Suprapubic skin (tissue), 4 donors: ENCODE results near the gene PEMT. TPM values are rescaled to one million over a fixed set of nuclear protein-coding genes. Genes with fewer than 3 reads are reported as not detected.

Experiments used
- DNase-seq, 2 donors: peaks; one replicate each; pipeline ENCODE4 v3.0.0-alpha.2; 2019; ENCODE audit warnings: low spot score in 2 of 2
- H3K27ac ChIP-seq: fragments of 200-600 bp; sonication (generic); one replicate; pipeline ENCODE4 v1.5.1; 2019
- H3K27me3 ChIP-seq: fragments of 200-600 bp; sonication (generic); one replicate; pipeline ENCODE4 v1.5.1; 2019
- H3K36me3 ChIP-seq: fragments of 200-600 bp; sonication (generic); one replicate; pipeline ENCODE4 v1.5.1; 2019
- H3K4me1 ChIP-seq: fragments of 200-600 bp; sonication (generic); one replicate; pipeline ENCODE4 v1.5.1; 2019
- H3K4me3 ChIP-seq: fragments of 200-600 bp; sonication (generic); one replicate; pipeline ENCODE4 v1.5.1; 2019; ENCODE audit warnings: mild to moderate bottlenecking
- H3K9me3 ChIP-seq: fragments of 200-600 bp; sonication (generic); one replicate; pipeline ENCODE4 v1.5.1; 2019
- EP300 ChIP-seq: sonication (generic); formaldehyde crosslinking; IDR thresholded peaks from one replicate; pipeline ENCODE4 v1.6.1; 2017; ENCODE audit warnings: antibody characterized with exemption
- POLR2A ChIP-seq, 2 donors: fragments of 450-650 bp; IDR thresholded peaks; one replicate each; pipeline ENCODE4 v1.6.1; 2017; ENCODE audit warnings: antibody characterized with exemption in 2 of 2, mild to moderate bottlenecking in 2 of 2, moderate library complexity in 2 of 2
- POLR2AphosphoS5 ChIP-seq, 3 donors: sonication (generic); formaldehyde crosslinking; IDR thresholded peaks; one replicate each; pipeline ENCODE4 v1.6.1; 2017; ENCODE audit warnings: antibody characterized with exemption in 3 of 3
- WGBS: methylation state at CpG from one replicate; pipeline ENCODE4 v1.1.5; 2018; 5-methylcytosine and 5-hydroxymethylcytosine counted together
- total RNA-seq, 4 donors: library from RNA; depleted of rRNA; stranded (reverse); fragments of >200 nt; gene quantifications; one replicate each; pipeline ENCODE4 v1.1.0, GENCODE V29; 2016
- TF ChIP-seq, protein P1 (sequence below), 2 donors: fragments of 200-600 bp in 1 of 2; fragments of 450-650 bp in 1 of 2; sonication (generic) in 1 of 2; IDR thresholded peaks; one replicate each; pipeline ENCODE4 v1.5.1; 2016 to 2019; ENCODE audit warnings: antibody characterized with exemption in 2 of 2, mild to moderate bottlenecking in 1 of 2, moderate library complexity in 1 of 2

The PEMT gene
- total RNA-seq, 4 donors from 2014 or later = 25.7 to 60.6 (median 50.0) TPM

DNA sequence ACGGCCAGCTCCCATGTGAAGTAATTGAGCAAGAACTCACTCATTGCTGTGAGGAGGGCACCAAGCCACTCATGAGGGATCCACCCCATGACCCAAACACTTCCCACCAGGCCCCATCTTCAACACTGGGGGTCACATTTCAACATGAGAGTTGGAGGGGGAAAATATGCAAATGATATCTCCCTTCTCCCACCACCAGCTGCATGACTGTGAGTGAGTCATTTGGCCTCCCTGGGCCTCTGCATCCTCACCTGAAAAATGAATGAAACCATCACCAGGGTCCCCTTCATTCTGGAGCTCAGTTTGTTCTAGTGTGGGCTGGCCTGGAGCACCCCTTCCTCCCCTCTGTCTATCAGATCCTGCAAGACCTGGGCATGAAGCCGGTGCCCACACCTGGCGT is 121.5 kb downstream of the PEMT start:
- 100% methylated on average over 3 of the region's 3 CpGs for WGBS
- no peak overlapping the region for H3K4me3 ChIP-seq
- H3K36me3 ChIP-seq = no peaks in the 10 kb centered on the region
- DNase-seq = no peak
- no peak overlapping the region for H3K27ac ChIP-seq
- no peaks in the 10 kb centered on the region for H3K9me3 ChIP-seq
- TF ChIP-seq, protein P1, sequence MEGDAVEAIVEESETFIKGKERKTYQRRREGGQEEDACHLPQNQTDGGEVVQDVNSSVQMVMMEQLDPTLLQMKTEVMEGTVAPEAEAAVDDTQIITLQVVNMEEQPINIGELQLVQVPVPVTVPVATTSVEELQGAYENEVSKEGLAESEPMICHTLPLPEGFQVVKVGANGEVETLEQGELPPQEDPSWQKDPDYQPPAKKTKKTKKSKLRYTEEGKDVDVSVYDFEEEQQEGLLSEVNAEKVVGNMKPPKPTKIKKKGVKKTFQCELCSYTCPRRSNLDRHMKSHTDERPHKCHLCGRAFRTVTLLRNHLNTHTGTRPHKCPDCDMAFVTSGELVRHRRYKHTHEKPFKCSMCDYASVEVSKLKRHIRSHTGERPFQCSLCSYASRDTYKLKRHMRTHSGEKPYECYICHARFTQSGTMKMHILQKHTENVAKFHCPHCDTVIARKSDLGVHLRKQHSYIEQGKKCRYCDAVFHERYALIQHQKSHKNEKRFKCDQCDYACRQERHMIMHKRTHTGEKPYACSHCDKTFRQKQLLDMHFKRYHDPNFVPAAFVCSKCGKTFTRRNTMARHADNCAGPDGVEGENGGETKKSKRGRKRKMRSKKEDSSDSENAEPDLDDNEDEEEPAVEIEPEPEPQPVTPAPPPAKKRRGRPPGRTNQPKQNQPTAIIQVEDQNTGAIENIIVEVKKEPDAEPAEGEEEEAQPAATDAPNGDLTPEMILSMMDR (IDR thresholded peaks at IDR 0.05) = no peak
- TF ChIP-seq EP300 (no peak), POLR2A (IDR thresholded peaks at IDR 0.05) (no peak), POLR2AphosphoS5 (IDR thresholded peaks at IDR 0.05) (no peak)
- no peaks in the 10 kb centered on the region for H3K4me1 ChIP-seq
- H3K27me3 ChIP-seq = peaks cover 5% of the 10 kb centered on the region

DNA sequence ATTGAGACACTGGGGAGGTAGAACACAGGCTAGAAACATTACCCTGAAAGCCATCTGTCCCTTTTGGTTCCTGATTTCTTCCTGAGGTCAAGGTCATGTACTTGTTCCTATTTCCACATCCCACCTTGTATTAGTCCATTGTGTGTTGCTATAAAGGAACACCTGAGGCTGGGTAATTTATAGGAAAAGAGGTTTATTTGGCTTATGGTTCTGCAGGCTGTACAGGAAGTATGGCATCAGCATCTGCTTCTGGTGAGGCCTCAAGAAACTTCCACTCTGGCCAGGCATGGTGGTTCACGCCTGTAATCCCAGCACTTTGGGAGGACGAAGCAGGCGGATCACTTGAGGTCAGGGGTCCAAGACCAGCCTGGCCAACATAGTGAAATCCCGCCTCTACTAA is 122.2 kb downstream of the PEMT start:
- TF ChIP-seq POLR2AphosphoS5 (IDR thresholded peaks at IDR 0.05) (no peak), POLR2A (IDR thresholded peaks at IDR 0.05) (no peak), EP300 (no peak)
- TF ChIP-seq, protein P1 (IDR thresholded peaks at IDR 0.05) = no peak
- no peak overlapping the region for H3K4me3 ChIP-seq
- 89% methylated on average over 4 of the region's 4 CpGs for WGBS

DNA sequence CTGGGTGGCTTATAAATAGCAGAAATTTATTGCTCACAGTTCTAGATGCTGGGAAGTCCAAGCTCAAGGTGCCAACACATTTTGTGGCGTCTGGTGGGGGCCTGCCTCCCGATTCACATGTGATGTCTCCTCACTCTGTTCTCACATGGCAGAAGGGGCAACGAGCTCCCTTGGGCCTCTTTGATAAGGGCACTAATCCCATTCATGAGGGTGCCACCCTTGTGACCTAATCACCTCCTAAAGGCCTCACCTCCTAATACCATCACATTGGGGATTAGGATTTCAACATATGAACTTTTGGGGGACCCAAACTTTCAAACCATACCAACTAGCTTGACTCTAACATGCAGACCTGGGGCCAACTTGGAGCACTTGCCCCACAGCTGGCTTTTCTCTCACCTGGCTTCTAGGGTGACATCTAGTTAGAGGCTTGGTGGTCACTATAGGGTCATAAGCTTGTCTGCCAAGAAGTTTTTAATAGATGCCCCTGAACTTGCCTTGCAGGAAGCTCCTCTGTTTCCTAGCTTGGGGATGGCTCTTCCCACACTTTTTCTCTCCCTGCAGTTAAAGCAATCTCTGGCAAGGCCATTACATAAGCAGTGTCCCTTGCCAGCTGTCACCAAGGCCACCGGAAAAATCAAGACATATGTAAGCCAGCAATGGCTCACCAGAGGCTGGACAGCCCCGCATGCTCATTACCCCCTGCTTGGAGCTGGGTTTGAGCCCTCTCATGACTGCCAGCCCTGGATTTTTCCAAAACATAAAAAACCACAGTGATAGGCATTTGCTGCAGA is 123.1 kb downstream of the PEMT start:
- TF ChIP-seq EP300 = no peak
- TF ChIP-seq, protein P1 (IDR thresholded peaks at IDR 0.05) = no peak
- no peak for TF ChIP-seq POLR2A (IDR thresholded peaks at IDR 0.05)
- no peak for TF ChIP-seq POLR2AphosphoS5 (IDR thresholded peaks at IDR 0.05)
- 68% methylated on average over 5 of the region's 5 CpGs for WGBS

More for the DNA sequence above, 122.2 kb downstream of the PEMT start:
- Histone ChIP-seq H3K9me3 (no peaks in the 10 kb centered on the region), H3K27me3 (peaks cover 5% of the 10 kb centered on the region), H3K36me3 (no peaks in the 10 kb centered on the region), H3K27ac (no peak overlapping the region), H3K4me1 (no peaks in the 10 kb centered on the region)
- no peak for DNase-seq

DNA sequence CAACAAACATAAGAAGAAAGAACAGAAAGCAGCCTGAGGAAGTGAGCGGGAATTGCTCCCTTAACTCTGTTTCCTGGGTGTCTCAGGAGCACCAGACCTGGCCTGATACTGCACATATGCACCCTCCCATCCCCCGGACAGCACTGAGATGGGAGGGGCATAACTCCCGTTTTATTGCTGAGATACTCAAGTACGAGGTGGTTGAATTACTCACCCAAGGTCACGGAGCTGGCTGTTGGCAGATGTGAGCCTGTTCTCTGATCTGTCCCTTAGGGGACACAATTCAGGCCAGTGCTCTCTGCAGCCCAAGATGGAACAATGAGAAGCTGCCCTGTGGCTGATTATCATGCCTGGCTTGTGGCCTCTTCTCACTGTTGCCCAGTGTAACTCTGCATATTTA is 123.8 kb downstream of the PEMT start:
- H3K36me3 ChIP-seq = no peaks in the 10 kb centered on the region
- WGBS = 40% methylated on average over 5 of the region's 5 CpGs
- H3K4me1 ChIP-seq = no peaks in the 10 kb centered on the region
- no peaks in the 10 kb centered on the region for H3K9me3 ChIP-seq
- peaks cover 5% of the 10 kb centered on the region for H3K27me3 ChIP-seq
- no peak for TF ChIP-seq POLR2A (IDR thresholded peaks at IDR 0.05)
- TF ChIP-seq EP300 = no peak
- no peak for TF ChIP-seq POLR2AphosphoS5 (IDR thresholded peaks at IDR 0.05)
- TF ChIP-seq, protein P1 (IDR thresholded peaks at IDR 0.05) = no peak
- H3K4me3 ChIP-seq = no peak overlapping the region
- no peak for DNase-seq
- H3K27ac ChIP-seq = no peak overlapping the region

More for the DNA sequence above, 123.1 kb downstream of the PEMT start:
- Histone ChIP-seq H3K36me3 (no peaks in the 10 kb centered on the region), H3K4me3 (no peak overlapping the region), H3K9me3 (no peaks in the 10 kb centered on the region), H3K4me1 (no peaks in the 10 kb centered on the region), H3K27me3 (peaks cover 5% of the 10 kb centered on the region), H3K27ac (no peak overlapping the region)
- DNase-seq = no peak

DNA sequence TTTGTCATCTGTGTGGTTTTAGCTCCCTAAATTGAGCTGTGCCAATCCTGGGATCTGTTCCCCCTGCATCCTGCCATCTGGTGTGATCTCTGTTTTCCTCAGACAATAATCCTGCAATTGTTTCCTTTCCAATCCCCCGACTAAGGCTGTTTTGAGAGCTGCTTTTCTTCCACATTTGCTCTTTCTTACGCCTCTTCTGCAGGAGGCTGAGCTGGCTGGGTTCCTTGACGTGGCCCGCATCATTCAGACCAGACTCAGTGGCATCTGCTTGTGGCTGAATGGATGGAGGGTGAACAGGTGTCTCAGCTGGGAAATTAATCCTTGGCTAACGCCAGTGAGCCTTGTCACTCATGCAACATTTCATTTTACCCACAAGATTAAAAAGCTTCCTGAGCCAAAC is 124.5 kb downstream of the PEMT start:
- H3K27me3 ChIP-seq = peaks cover 5% of the 10 kb centered on the region
- H3K4me3 ChIP-seq = no peak overlapping the region
- H3K36me3 ChIP-seq = no peaks in the 10 kb centered on the region
- DNase-seq = no peak
- H3K4me1 ChIP-seq = no peaks in the 10 kb centered on the region
- WGBS = 63% methylated on average over 5 of the region's 5 CpGs
- H3K27ac ChIP-seq = no peak overlapping the region
- no peaks in the 10 kb centered on the region for H3K9me3 ChIP-seq
- TF ChIP-seq POLR2AphosphoS5 (IDR thresholded peaks at IDR 0.05) (no peak), EP300 (no peak), POLR2A (IDR thresholded peaks at IDR 0.05) (no peak)
- TF ChIP-seq, protein P1 (IDR thresholded peaks at IDR 0.05) = no peak
